A673 (cell line): ENCODE measurements around the gene DNAAF5. TPM values are rescaled to one million over a fixed set of nuclear protein-coding genes. Genes with fewer than 3 reads are reported as not detected.

Source experiments
- BruUV-seq: library from RNA; stranded (reverse); fragments of 400-500 nt; replicated peaks from 2 replicates; lab custom pipeline; 2021; lab: Mats Ljungman, UMichigan
- CTCF ChIA-PET: fragments of 300-600 bp; sonication (Branson Sonifier 250); formaldehyde crosslinking; loops from one replicate; lab custom pipeline; 2022; ENCODE audit warnings: antibody characterized with exemption; lab: Charles Lee
- POLR2A ChIA-PET: fragments of 300-600 bp; sonication (Branson Sonifier 250); formaldehyde crosslinking; loops from one replicate; lab custom pipeline; 2022; ENCODE audit warnings: antibody characterized with exemption; ENCODE audit not compliant: low non-redundant PET; lab: Charles Lee
- DNase-seq: peaks from one replicate; pipeline ENCODE4 v3.0.0-alpha.2; 2015; ENCODE audit warnings: low spot score
- H3K27ac ChIP-seq: fragments of 200-600 bp; sonication (generic); 2 replicates; pipeline ENCODE4 v1.5.1; 2016; ENCODE audit warnings: mixed run types, low read depth, mild to moderate bottlenecking, mixed read lengths, antibody characterized with exemption, low read length; ENCODE audit not compliant: poor library complexity, severe bottlenecking
- H3K27me3 ChIP-seq: fragments of 200-600 bp; sonication (generic); replicated peaks from 2 replicates; pipeline ENCODE4 v1.6.1; 2017; ENCODE audit warnings: mixed run types, low read depth, mild to moderate bottlenecking, mixed read lengths, antibody characterized with exemption, low read length; ENCODE audit not compliant: insufficient read depth, poor library complexity
- H3K36me3 ChIP-seq: fragments of 200-600 bp; sonication (generic); 2 replicates; pipeline ENCODE4 v1.6.1; 2016; ENCODE audit warnings: mixed run types, mild to moderate bottlenecking, mixed read lengths, antibody characterized with exemption, low read length; ENCODE audit not compliant: insufficient read depth, poor library complexity, severe bottlenecking
- H3K4me1 ChIP-seq: fragments of 200-600 bp; sonication (generic); 2 replicates; pipeline ENCODE4 v1.6.1; 2017; ENCODE audit warnings: mixed run types, mild to moderate bottlenecking, mixed read lengths, antibody characterized with exemption, low read length; ENCODE audit not compliant: insufficient read depth, poor library complexity, severe bottlenecking
- H3K4me3 ChIP-seq: fragments of 200-600 bp; sonication (generic); 2 replicates; pipeline ENCODE4 v1.5.1; 2016; ENCODE audit warnings: low read depth, mixed run types, mild to moderate bottlenecking, mixed read lengths, low read length; ENCODE audit not compliant: poor library complexity, severe bottlenecking
- H3K9me3 ChIP-seq: fragments of 200-600 bp; sonication (generic); 2 replicates; pipeline ENCODE4 v1.6.1; 2016; ENCODE audit warnings: mixed run types, low read depth, mild to moderate bottlenecking, mixed read lengths, antibody characterized with exemption, low read length; ENCODE audit not compliant: poor library complexity, severe bottlenecking
- CTCF ChIP-seq: fragments of 300-800, 200-600 bp; sonication (generic); conservative IDR thresholded peaks from 2 replicates; pipeline ENCODE4 v1.5.1; 2017; ENCODE audit warnings: low read depth, mild to moderate bottlenecking, antibody characterized with exemption, low read length, moderate library complexity, mixed read lengths
- EZH2 ChIP-seq: fragments of 200-600 bp; sonication (generic); IDR thresholded peaks from 2 replicates; pipeline ENCODE4 v1.6.1; 2017; ENCODE audit warnings: borderline replicate concordance, low read depth, mild to moderate bottlenecking, mixed read lengths, antibody characterized with exemption, low read length; ENCODE audit not compliant: poor library complexity, severe bottlenecking
- intact Hi-C: fragments of 100-400 bp; cut with micrococcal nuclease; formaldehyde crosslinking; loops from one replicate; pipeline ENCODE4 v1.10.0; 2022; ENCODE audit not compliant: unreplicated experiment
- total RNA-seq: library from RNA; stranded (reverse); gene quantifications from 2 replicates; pipeline ENCODE4 v1.2.3, GENCODE V29; 2021

Gene DNAAF5
- total RNA-seq, 1 experiment from 2014 or later: 78.1 TPM

- H3K27me3 ChIP-seq: no peaks in the 10 kb centered on the region
- ChIA-PET CTCF (no interaction called here), POLR2A (no interaction called here)
- no peaks in the 10 kb centered on the region for H3K9me3 ChIP-seq
- TF ChIP-seq EZH2 (no peak), CTCF (no peak)
- peaks cover 63% of the 10 kb centered on the region for H3K4me1 ChIP-seq
- BruUV-seq: no TSS peak
- H3K4me3 ChIP-seq: no peak overlapping the region
- DNase-seq: peak; percentile 60
- peak overlapping the region; percentile 87 for H3K27ac ChIP-seq
- H3K36me3 ChIP-seq: peaks cover 42% of the 10 kb centered on the region
- intact Hi-C loops: loop anchor here (10.0 kb wide), 1 partner anchor 174 kb away; no protein-coding TSS in a partner anchor
Measured at GRCh38 chr7:778271-778967, 51.9 kb downstream of the DNAAF5 start.

GRCh38 chr7:778968-779451 is 52.5 kb downstream of the DNAAF5 start:
- BruUV-seq: no TSS peak
- CTCF ChIA-PET: no interaction called here
- peak overlapping the region; percentile 87 for H3K27ac ChIP-seq

GRCh38 chr7:779480-779879 is 53.0 kb downstream of the DNAAF5 start:
- intact Hi-C loops: loop anchor here (10.0 kb wide), 1 partner anchor 175 kb away; no protein-coding TSS in a partner anchor
- peaks cover 41% of the 10 kb centered on the region for H3K36me3 ChIP-seq
- H3K4me1 ChIP-seq: peaks cover 63% of the 10 kb centered on the region
- H3K4me3 ChIP-seq: no peak overlapping the region
- H3K27me3 ChIP-seq: no peaks in the 10 kb centered on the region
- ChIA-PET POLR2A (no interaction called here), CTCF (interaction anchor here (1.0 kb wide), 1 partner anchor 34 kb away, joined by 4 read pairs; no protein-coding TSS in a partner anchor)
- no peaks in the 10 kb centered on the region for H3K9me3 ChIP-seq
- peak overlapping the region; percentile 87 for H3K27ac ChIP-seq
- DNase-seq: no peak
- BruUV-seq: no TSS peak
- TF ChIP-seq CTCF: no peak
- no peak for TF ChIP-seq EZH2

More at GRCh38 chr7:778968-779451, 52.5 kb downstream of the DNAAF5 start:
- intact Hi-C loops: loop anchor here (10.0 kb wide), 1 partner anchor 174 kb away; no protein-coding TSS in a partner anchor
- no peak for TF ChIP-seq CTCF
- no peak for TF ChIP-seq EZH2
- H3K9me3 ChIP-seq: no peaks in the 10 kb centered on the region
- POLR2A ChIA-PET: no interaction called here
- H3K4me1 ChIP-seq: peaks cover 63% of the 10 kb centered on the region
- no peaks in the 10 kb centered on the region for H3K27me3 ChIP-seq
- peaks cover 45% of the 10 kb centered on the region for H3K36me3 ChIP-seq
- H3K4me3 ChIP-seq: no peak overlapping the region
- peak; percentile 90 for DNase-seq
